ENCODE results near the gene NKIRAS1. TPM values are rescaled to one million over a fixed set of nuclear protein-coding genes. Genes with fewer than 3 reads are reported as not detected.

The NKIRAS1 gene
- total and polyA plus RNA-seq, 2 of the 8 experiments (the other 6 are each of a cell fraction or from before 2014, with no cell fraction given), result 3.4 to 7.0 TPM

GRCh38 chr3:23889386-23889785, 27.4 kb downstream of the NKIRAS1 start (continued):
- TF ChIP-seq TAF7 (optimal IDR thresholded peaks at IDR 0.05; ENCODE audit: borderline replicate concordance, low read depth, low read length) (no peak), TCF12 (IDR thresholded peaks at IDR 0.05; ENCODE audit: low read depth, low read length) (no peak), RBBP5 (IDR thresholded peaks at IDR 0.05; ENCODE audit: borderline replicate concordance, low read depth, low read length) (no peak), POLR2AphosphoS5 (IDR thresholded peaks at IDR 0.05; ENCODE audit: low read depth, low read length) (no peak), KDM1A (IDR thresholded peaks at IDR 0.05; ENCODE audit: borderline replicate concordance, low read length) (no peak), SIRT6 (IDR thresholded peaks at IDR 0.05; ENCODE audit: low read length) (no peak)

Measured in H1 (cell line).